Epithelial cell of prostate (primary cell): Measurements from ENCODE around the gene SENP1.
"Not testable (repeated sequence)": the region's sequence is repeated elsewhere in the genome, so short reads cannot be mapped to it uniquely, and the experiment has no call there.

Experiments
- DNase-seq: peaks from one replicate; pipeline ENCODE4 v3.0.0-alpha.2; 2011; ENCODE audit warnings: low read depth, low spot score
- H3K27ac ChIP-seq: fragments of 450-650 bp; 2 replicates; pipeline ENCODE4 v1.5.1; 2017; ENCODE audit warnings: mild to moderate bottlenecking

The SENP1 gene

DNA sequence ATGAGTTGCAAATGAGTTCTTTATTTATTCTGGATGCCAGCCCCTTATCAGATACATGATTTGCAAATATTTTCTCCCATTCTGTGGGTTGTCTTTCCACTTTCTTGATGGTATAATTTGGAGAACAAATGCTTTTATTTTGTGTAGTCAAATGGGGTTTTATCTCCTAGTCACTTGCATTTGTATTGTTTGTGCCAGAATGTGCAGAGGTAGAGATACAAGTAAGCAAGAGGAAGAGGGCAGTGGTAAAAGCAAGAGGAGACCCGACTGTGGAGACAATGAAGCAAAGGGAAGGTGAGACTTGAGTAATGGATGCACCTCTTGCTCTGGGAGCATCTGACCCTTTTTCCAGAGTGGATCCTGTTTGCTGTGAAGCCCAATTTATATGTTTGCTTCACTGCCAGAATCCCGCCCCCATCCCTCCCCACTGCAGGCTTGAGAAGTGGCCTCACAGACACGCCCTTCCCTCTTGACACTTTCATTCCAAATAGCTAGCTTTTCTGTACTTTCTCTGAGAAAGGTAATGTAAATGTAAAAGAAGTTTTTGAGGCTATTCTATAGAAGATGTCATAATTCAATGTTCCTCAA is 12.5 kb upstream of the SENP1 start:
- H3K27ac ChIP-seq, result no peak overlapping the region
- no peak for DNase-seq

DNA sequence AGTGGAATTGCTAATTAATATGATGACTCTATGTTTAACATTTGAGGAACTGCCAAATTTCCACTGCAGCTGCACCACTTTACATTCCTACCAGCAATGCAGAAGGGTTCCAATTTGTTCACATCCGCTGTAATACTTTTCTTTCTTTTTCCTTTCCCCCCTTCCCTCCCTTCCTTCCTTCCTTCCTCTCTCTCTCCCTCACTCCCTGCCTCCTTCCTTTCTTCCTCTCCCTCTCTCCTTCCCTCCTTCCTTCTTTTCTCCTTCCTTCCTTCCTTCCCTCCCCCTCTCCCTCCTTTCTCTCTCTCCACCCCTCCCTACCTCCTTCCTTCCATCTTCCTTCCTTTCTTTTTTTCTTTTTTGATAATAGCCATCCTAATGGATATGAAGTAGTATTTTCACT is 10.1 kb upstream of the SENP1 start:
- no peak for DNase-seq
- H3K27ac ChIP-seq, result no peak overlapping the region

DNA sequence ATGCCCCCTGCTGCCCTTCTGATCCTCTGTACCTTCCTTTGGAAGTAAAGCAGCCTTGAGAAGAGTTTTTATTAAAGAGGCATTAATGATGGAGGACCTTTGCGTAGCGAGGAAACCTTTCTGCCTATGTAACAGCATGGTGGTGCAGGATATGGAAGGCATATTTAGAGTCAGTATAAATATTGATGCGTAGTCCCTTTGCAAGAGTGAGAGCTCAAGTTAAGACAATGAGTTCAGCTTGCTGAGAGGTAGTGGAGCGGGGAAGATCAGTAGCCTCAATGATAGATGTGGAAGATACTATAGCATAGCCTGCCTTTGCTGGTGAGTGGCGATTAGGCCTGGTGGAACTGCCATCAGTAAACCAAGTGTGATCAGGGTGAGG is 5.4 kb upstream of the SENP1 start:
- not testable (repeated sequence) for DNase-seq, H3K27ac ChIP-seq

DNA sequence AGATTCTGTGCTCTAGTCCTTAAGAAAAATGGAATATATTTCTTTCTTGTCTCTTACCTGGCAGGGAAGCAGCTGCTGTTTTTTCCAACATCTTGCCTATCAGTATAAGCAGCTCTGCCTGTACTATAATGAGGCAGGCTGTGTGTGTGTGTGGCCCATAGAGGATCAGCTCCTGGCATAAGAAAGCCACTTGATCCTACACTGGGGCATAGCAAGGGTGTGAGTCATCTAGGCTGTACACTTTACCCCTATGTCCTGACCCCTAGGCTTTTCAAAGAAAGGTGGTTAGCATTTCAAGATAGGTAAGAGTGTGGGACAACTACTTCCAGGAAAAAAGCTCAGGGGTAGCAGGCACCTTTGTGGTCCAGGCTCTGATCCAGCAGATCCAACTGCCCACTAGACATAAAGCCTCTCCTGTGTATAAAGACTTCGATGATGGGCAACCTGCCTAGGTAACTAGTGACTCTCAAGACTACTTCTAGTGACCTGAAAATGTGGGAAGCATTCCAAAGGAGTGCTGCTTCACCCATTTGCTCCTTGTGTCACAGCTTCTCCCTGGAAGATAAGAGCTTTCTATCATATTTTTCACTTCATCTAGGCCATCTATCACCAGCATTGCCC is 4.9 kb upstream of the SENP1 start:
- DNase-seq, result no peak
- no peak overlapping the region for H3K27ac ChIP-seq

DNA sequence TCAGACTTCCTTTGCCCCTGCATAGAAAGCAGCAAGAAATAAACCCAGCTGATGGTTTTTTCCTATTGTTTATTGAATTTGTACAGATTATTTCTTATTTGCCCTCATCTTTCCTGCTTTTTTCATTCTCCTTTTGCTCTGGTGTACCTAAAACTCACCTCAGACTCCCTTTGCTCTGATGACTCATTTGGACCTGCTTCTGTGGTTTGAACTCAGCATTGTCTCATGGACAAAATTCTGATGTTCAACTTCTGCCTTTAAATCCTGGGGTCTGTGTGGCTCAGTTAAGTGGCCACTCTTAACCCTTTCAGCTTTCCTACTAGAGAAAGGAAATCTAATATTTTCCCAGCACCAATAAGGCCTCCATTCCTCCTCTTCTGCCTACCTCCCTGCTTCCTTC is 3.5 kb upstream of the SENP1 start:
- no peak overlapping the region for H3K27ac ChIP-seq
- DNase-seq, result no peak

DNA sequence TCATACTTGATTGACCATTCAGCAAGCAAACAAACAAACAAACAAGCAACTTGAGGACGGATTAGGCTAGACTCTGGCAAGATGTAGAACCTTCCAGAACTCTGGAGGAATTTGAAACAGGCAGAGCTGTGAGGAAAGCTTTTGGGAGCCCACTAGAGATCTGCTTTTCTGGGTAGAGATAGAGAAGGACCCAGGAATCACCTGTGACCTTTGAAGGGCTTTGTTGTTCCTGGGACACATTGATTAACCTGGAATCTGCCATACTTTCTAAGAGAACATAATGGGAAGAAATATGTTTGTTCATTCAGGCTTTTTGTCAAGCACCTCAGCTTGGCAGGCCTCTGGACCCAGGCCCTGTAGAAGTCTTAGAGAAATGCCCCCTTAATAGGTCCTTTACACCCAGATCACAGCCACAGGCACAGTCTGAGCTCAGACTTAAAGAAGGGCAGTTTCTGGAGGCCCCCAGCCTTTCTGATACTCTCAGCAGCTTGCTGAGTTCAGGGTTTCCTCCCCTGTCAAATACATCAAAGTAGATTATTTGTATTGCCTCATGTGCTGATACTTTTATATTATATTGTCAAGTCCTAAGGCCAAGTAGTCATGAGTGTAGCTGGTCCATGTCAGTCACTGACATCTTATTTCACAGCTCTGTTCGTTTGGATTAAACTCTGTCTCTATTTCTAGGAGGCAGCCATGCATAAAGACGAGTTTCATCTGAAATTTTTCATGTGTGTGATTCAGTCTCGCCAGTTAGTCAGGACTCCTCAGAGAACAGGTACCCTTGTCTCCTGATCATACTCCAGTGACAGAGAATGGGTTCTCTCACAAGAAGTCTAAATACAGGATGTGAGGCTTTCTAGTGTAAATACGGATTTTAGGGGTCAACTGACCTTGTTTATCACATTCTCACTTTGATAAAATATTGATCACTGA is 1.1 kb upstream of the SENP1 start:
- no peak for DNase-seq
- H3K27ac ChIP-seq, result peak overlapping the region; percentile 89

DNA sequence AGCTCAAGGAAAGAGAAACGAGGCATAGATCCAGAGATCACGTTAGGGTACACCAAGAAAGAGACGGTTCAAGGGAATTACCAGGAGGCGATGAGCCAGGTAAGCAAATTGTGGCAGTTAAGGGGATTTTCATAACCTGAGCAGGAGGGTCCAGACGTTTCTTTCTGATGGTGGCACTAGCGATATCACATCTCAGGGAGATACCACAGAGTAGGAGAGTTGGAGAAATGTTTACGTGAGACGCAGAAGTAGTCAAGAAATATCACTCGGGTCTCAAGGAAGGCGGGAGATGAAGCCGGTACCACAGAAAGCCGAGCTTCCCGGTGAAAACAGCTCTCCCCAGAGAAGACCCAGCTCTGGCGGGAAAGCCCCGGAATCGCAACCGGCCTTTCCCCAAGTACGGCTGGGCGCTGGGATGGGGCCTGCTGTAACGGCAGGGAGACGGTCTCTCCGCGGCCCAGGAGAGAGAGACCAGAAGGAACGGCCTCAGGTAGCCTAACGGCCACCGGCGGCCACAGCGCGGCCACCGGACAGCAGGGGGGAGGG is 485 bp downstream of the SENP1 start:
- peak overlapping the region; percentile 89 for H3K27ac ChIP-seq
- no peak for DNase-seq

DNA sequence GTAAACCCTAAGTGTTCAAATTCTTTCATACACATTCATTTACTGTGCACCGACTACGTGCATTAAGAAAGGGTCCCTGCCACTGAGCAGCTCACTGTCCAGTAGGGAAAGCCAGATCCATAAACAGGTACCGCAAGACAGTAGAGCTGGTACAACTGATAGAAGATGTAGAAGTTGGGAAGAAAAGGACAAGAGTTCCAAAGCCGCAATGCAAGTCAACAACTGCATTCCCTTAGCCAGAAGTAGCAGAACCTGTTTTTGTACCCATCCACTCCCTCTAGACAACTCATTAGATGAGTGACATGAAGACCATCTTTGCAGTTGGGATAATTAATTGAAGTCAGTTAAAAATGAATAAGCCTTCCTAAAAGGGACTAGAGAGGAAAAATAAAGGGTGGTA is 1.3 kb downstream of the SENP1 start:
- no peak overlapping the region for H3K27ac ChIP-seq
- DNase-seq, result no peak

DNA sequence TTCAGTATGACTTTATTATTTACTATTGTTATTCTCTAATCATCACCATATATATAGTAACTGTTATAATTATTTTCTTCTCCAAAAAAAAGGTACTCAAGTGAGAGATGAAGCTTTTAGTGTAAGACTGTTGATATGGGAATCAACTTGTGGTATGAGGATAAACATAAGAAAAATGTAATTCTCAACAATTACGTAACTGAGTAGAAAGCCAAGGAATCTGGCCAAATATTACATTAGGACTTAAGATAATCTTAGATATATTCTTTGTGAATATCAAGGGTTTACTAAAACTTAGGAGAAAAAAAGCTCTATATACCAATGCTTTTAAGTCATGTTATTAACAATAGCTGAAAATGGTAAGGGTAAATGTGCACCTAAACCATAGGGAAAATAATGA is 13.3 kb downstream of the SENP1 start:
- H3K27ac ChIP-seq, result no peak overlapping the region
- no peak for DNase-seq

DNA sequence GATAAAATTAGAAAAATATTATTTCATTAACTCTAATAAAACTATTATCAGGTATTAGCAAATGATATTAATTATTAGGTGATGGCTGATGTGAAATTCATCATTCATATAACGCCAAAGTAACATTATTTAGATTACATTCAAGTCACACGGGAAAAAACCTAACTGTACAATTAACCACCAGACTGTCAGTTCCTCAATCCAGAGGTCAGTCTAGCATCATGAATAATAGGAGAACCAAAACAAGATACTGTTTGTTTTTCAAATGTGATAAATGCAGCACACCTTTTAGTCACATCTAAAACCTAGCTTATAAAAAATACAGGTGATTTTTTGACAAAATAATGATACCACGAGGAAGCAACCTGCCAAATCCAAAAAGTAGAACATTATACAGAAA is 19.6 kb downstream of the SENP1 start:
- DNase-seq, result no peak
- no peak overlapping the region for H3K27ac ChIP-seq

DNA sequence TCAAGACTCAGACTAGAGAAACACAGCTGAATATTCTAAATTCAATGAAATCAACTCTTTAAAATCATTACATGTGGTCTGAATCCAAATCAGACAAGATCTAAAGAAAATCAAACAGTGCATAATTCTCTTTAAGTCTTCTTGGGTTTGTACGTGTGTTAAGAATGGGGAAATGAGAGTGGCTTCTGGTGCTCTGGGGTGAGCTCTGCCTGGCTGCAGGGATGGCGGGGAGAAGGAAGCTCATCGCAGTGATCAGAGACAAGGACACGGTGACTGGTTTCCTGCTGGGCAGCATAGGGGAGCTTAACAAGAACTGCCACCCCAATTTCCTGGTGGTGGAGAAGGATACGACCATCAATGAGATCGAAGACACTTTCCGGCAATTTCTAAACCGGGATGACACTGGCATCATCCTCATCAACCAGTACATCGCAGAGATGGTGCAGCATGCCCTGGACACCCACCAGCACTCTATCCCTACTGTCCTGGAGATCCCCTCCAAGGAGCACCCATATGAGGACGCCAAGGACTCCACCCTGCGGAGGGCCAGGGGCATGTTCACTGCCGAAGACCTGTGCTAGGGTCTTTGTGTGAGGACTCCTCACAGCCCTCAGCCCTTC is 20.9 kb downstream of the SENP1 start:
- DNase-seq, result no peak
- no peak overlapping the region for H3K27ac ChIP-seq

DNA sequence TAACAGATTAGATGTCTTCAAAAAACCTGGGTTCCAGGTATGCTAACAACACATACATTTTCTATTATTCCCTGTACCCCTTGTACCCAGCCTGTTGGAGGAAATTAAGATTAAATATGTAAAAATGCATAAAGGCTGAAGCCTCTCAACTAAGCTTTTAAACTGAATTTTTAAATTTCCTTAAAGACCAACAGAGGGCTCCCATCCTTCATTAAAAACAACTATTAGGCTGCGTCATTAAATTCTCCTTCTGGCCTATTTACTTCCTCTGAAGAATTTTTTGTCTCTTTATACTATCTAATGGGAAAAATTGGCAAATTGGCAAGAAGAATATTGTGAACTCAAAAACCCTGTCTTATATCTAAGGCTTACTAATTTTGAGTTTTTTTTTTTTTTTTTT is 21.8 kb downstream of the SENP1 start:
- DNase-seq, result no peak
- H3K27ac ChIP-seq, result no peak overlapping the region

DNA sequence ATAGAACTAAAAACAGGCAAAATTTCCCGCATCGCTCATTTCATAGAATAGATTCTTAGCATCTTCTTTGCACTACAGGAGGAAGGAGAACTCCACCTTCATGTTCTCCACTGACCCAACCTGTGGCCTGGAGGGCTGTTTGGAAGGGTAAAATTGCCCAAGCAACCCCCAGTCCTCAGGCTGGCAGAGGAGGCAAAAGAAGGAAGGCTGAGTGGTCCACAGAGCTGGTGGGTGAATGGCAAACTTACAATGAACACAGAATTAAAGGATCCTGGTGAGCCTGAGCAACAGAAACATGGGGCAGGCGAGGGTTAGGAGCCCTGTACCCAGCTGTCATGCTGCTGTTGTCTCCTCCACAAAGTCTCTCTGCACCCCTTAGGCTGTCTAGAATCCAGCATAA is 25.1 kb downstream of the SENP1 start:
- no peak for DNase-seq
- H3K27ac ChIP-seq, result no peak overlapping the region

DNA sequence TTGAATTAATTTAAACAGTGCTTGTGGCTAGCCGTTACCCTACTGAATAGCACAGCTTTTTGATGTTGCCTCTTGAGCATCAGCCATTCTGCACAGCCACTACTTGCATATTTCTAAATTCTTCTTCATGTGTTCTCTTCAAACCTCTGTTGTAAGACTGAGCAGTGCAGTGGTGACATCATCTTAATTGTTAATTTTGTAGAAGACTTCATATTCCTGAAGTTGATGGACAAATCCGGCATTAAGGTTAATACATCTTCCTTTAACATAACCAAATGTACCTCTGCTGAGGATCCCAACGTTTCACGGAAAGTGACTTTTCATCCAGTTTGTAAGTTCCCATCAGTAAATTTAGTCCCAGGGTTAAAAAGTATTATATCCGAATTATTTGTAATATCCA is 25.6 kb downstream of the SENP1 start:
- DNase-seq, result no peak
- no peak overlapping the region for H3K27ac ChIP-seq

DNA sequence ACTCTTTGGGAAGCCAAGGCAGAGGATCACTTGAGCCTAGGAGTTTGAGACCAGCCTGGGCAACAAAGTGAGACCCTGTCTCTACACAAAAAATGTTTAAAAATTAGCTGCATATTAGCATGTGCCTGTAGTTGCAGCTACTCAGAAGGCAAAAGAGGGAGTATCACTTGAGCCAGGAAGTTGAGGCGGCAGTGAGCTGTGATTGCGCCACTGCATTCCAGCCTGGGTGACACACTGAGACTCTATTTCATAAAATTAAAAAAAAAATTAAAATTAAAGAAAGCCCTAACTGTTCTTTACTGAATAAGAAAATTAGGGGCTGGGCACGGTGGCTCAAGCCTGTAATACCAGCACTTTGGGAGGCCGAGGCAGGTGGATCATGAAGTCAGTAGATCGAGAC is 27.0 kb downstream of the SENP1 start:
- DNase-seq, result no peak
- peak overlapping the region; percentile 6 for H3K27ac ChIP-seq

DNA sequence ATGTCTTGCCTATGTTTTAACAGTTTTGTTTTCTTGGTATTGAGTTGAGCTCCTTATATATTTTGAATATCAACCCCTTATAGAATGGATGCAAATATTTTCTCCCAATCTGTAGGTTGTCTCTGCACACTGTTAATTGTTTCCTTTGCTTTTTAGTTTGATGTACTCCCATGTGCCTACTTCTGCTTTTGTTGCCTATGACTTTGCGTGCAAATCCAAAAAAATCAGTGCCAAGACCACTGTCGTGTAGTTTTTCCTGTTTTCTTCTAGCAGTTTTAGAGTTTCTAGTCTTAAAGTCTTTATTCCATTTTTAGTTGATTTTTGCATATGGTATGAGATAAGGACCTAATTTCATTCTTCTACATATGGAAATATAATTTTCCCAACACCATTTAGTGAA is 28.8 kb downstream of the SENP1 start:
- no peak overlapping the region for H3K27ac ChIP-seq
- DNase-seq, result no peak

DNA sequence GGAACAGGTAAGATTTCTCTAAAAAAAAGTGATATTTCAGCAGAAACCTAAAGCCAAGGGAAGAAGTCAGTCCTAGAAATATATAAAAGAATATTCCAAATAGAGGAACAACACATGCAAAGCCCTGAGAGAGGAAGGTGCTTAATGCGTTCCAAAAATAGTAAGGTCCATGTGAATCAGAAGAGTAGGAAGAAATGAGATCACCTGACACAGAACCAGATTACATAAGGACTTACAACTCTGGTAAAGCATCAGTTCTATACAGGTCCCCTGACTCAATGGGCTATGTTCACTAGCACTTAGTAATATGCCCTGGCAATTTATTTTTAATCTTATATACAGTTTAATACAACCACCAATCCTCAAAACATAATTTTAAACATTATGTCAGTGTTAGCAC is 30.0 kb downstream of the SENP1 start:
- no peak overlapping the region for H3K27ac ChIP-seq
- DNase-seq, result no peak

DNA sequence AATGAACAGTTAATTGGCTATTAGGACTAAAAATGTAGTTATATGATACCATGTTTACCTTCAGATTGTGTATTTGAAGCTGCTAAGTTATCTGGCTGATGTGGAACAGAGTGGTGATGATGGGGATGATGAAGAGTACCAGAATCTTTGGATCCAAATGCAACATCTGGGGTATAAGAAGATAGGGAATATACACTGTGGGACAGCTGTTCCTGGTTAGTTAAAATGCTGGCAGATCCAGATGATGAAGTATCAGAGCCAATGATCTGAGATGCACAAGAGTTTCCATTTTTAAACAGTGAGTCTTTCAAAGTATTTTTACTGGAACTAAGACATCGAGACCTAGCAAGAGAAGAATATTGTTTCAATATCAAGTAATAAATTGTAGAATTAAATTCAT is 31.6 kb downstream of the SENP1 start:
- no peak overlapping the region for H3K27ac ChIP-seq
- DNase-seq, result no peak

DNA sequence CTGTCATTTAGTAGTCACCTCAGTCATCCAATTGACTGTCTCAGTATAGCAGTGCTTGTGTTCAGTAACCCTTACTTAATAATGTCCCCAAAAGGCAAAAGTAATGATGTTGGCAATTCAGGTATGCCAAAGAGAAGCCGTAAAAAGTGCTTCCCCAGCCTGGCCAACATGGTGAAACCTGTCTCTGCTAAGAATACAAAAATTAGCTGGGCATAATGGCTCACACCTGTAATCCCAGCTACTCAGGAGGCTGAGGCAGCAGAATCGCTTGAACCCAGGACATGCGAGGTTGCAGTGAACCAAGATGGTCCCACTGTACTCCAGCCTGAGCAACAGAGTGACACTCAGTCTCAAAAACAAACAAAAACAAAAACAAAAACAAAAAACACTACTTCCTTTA is 33.6 kb downstream of the SENP1 start:
- H3K27ac ChIP-seq, result no peak overlapping the region
- DNase-seq, result no peak

DNA sequence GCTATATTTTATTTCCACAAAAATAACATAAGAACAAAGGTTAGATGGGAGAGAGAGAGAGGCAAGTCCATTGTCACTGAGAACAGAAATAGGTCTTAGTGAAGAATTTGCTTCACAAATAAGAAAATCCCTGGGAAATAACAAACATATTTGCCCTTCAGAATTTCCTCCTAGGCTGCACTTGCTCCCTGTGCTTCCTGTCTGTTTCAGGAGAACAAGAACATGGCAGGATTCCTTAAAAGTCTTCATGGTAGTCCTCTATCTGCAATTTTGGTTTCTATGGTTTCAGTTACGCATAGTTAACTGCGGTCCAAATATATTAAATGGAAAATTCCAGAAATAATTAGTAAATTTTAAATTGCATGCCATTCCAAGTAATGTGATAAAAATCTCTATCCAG is 34.1 kb downstream of the SENP1 start:
- no peak overlapping the region for H3K27ac ChIP-seq
- DNase-seq, result no peak

DNA sequence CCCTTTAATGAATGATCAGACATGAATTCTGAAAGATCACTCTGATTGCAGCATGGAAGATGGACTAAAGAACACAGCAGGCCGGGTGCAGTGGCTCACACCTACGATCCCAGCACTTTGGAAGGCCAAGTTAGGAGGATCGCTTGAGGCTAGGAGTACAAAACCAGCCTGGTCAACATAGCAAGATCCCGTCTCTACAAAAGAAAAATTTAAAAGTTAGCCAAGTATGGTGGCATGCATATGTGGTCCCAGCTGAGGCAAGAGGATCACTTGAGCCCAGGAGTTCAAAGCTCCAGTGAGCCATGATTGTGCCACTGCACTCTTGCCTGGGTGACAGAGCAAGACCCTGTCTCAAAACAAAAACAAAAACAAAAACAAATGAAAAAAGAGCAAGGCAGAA is 35.1 kb downstream of the SENP1 start:
- no peak for DNase-seq
- no peak overlapping the region for H3K27ac ChIP-seq
